Calu3 (cell line): ENCODE results near the gene ZNF496. TPM values are rescaled to one million over a fixed set of nuclear protein-coding genes. Genes with fewer than 3 reads are reported as not detected.
"Not testable (repeated sequence)": the region's sequence is repeated elsewhere in the genome, so short reads cannot be mapped to it uniquely, and the experiment has no call there.

ENCODE experiments used
- BruUV-seq: library from RNA; stranded (reverse); fragments of 400-500 nt; replicated peaks from 2 replicates; lab custom pipeline; 2021; lab: Mats Ljungman, UMichigan
- CTCF ChIA-PET: fragments of 300-600 bp; sonication (Branson Sonifier 250); formaldehyde crosslinking; loops from one replicate; lab custom pipeline; 2022; ENCODE audit warnings: antibody characterized with exemption; lab: Charles Lee
- DNase-seq: peaks from one replicate; pipeline ENCODE4 v3.0.0; 2022
- H3K27ac Mint-ChIP-seq: one replicate; pipeline ENCODE4 v1.8.0; 2022; ENCODE audit warnings: mixed read lengths; ENCODE audit not compliant: unreplicated experiment
- H3K27me3 Mint-ChIP-seq: one replicate; pipeline ENCODE4 v1.8.0; 2022; ENCODE audit warnings: mixed read lengths; ENCODE audit not compliant: unreplicated experiment
- H3K36me3 Mint-ChIP-seq: one replicate; pipeline ENCODE4 v1.8.0; 2022; ENCODE audit warnings: mild to moderate bottlenecking, moderate library complexity, mixed read lengths; ENCODE audit not compliant: insufficient read depth, unreplicated experiment
- H3K4me1 Mint-ChIP-seq: one replicate; pipeline ENCODE4 v1.8.0; 2022; ENCODE audit warnings: mild to moderate bottlenecking, low read depth, mixed read lengths; ENCODE audit not compliant: unreplicated experiment
- H3K4me3 Mint-ChIP-seq: one replicate; pipeline ENCODE4 v1.8.0; 2022; ENCODE audit warnings: mild to moderate bottlenecking, low read depth, moderate library complexity, mixed read lengths; ENCODE audit not compliant: unreplicated experiment
- H3K9me3 Mint-ChIP-seq: one replicate; pipeline ENCODE4 v1.8.0; 2022; ENCODE audit warnings: low read depth, mixed read lengths; ENCODE audit not compliant: unreplicated experiment
- CTCF ChIP-seq: fragments of 200-600 bp; IDR thresholded peaks from one replicate; pipeline ENCODE4 v1.8.0; 2022; ENCODE audit warnings: antibody characterized with exemption; ENCODE audit not compliant: unreplicated experiment
- intact Hi-C: fragments of 100-400 bp; cut with micrococcal nuclease; formaldehyde crosslinking; loops from one replicate; pipeline ENCODE4 v1.10.0; 2022; ENCODE audit not compliant: unreplicated experiment
- total RNA-seq: library from RNA; stranded (reverse); gene quantifications from 2 replicates; pipeline ENCODE4 v1.2.3, GENCODE V29; 2022

Gene ZNF496
- total RNA-seq, 1 experiment from 2014 or later, result 36.9 TPM

GRCh38 chr1:247370786-247371732, 39.4 kb upstream of the ZNF496 start:
- Mint-ChIP-seq H3K27ac (no peak overlapping the region), H3K36me3 (no peaks in the 10 kb centered on the region), H3K9me3 (peaks cover 3% of the 10 kb centered on the region), H3K4me3 (no peak overlapping the region), H3K27me3 (no peaks in the 10 kb centered on the region), H3K4me1 (no peaks in the 10 kb centered on the region)
- no peak for DNase-seq
- CTCF ChIA-PET, result no interaction called here
- intact Hi-C loops, result no loop called here
- no TSS peak for BruUV-seq
- TF ChIP-seq CTCF, result no peak

- H3K27ac Mint-ChIP-seq, result no peak overlapping the region
- H3K4me3 Mint-ChIP-seq, result no peak overlapping the region
- no peaks in the 10 kb centered on the region for H3K4me1 Mint-ChIP-seq
- intact Hi-C loops, result no loop called here
- no peaks in the 10 kb centered on the region for H3K36me3 Mint-ChIP-seq
- peaks cover 3% of the 10 kb centered on the region for H3K9me3 Mint-ChIP-seq
- no TSS peak for BruUV-seq
- CTCF ChIA-PET, result no interaction called here
- no peak for TF ChIP-seq CTCF
- no peak for DNase-seq
- H3K27me3 Mint-ChIP-seq, result no peaks in the 10 kb centered on the region
These were observed 37.0 kb upstream of the ZNF496 start for GRCh38 chr1:247368490-247369145.

GRCh38 chr1:247367786-247368422, 36.2 kb upstream of the ZNF496 start:
- CTCF ChIA-PET, result no interaction called here
- no peak for DNase-seq
- BruUV-seq, result no TSS peak
- no peaks in the 10 kb centered on the region for H3K36me3 Mint-ChIP-seq
- H3K4me1 Mint-ChIP-seq, result no peaks in the 10 kb centered on the region
- H3K9me3 Mint-ChIP-seq, result peaks cover 3% of the 10 kb centered on the region
- H3K27ac Mint-ChIP-seq, result no peak overlapping the region
- intact Hi-C loops, result no loop called here
- no peaks in the 10 kb centered on the region for H3K27me3 Mint-ChIP-seq
- H3K4me3 Mint-ChIP-seq, result no peak overlapping the region
- TF ChIP-seq CTCF, result no peak

- Mint-ChIP-seq H3K4me1 (no peaks in the 10 kb centered on the region), H3K36me3 (no peaks in the 10 kb centered on the region), H3K4me3 (no peak overlapping the region), H3K9me3 (peaks cover 3% of the 10 kb centered on the region), H3K27ac (no peak overlapping the region), H3K27me3 (no peaks in the 10 kb centered on the region)
- no TSS peak for BruUV-seq
- intact Hi-C loops, result no loop called here
- TF ChIP-seq CTCF, result no peak
- CTCF ChIA-PET, result no interaction called here
- DNase-seq, result no peak
These were observed 35.4 kb upstream of the ZNF496 start for GRCh38 chr1:247366926-247367645.

GRCh38 chr1:247366345-247366744, 34.7 kb upstream of the ZNF496 start:
- H3K9me3 Mint-ChIP-seq, H3K27me3 Mint-ChIP-seq, CTCF ChIA-PET, H3K4me3 Mint-ChIP-seq, BruUV-seq, DNase-seq, H3K27ac Mint-ChIP-seq, H3K36me3 Mint-ChIP-seq, H3K4me1 Mint-ChIP-seq, intact Hi-C loops: not testable (repeated sequence)
